GM20000 (cell line): ENCODE measurements around the gene SLC9C2.
"Not testable (repeated sequence)": the region's sequence is repeated elsewhere in the genome, so short reads cannot be mapped to it uniquely, and the experiment has no call there.

Experiments used
- DNase-seq: peaks from one replicate; pipeline ENCODE4 v3.0.0; 2012; ENCODE audit warnings: low spot score
- CTCF ChIP-seq: IDR thresholded peaks from 2 replicates; pipeline ENCODE4 v1.5.1; 2012; ENCODE audit warnings: mild to moderate bottlenecking, control low read depth; ENCODE audit errors: extremely low read depth, missing control alignments

The SLC9C2 gene

GRCh38 chr1:173479649-173480048 is 123.2 kb downstream of the SLC9C2 start:
- DNase-seq, result no peak

DNA sequence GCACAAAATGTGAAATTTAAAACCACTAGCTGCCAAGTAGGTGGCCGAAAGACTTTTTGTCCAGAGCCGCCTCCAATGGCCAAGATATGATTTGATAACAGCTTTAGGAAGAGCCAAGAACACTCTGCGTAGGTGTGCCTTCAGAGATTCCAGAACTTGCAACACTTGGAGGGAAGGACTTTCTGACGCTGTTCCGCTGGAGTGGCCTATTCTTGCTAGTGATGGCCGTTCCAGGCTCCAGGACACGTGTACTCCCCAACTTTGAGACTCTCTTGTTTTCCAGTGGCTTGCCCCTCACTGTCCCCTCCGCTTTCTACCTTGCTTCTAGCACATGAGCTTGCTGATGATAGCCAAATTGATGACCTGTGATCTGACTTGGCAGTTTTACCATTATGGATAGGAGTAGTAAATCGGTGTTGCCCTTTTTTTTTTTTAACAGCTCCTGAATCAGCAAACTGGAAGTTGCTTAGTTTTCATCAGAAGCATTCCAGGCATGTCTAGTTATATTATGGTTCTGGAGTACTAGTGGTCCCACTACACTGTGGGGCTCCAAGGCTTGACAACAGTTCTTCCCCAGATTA is 124.7 kb downstream of the SLC9C2 start:
- peak; percentile 8 for DNase-seq
- no peak for TF ChIP-seq CTCF

More at GRCh38 chr1:173479649-173480048, 123.2 kb downstream of the SLC9C2 start:
- TF ChIP-seq CTCF, result no peak

DNA sequence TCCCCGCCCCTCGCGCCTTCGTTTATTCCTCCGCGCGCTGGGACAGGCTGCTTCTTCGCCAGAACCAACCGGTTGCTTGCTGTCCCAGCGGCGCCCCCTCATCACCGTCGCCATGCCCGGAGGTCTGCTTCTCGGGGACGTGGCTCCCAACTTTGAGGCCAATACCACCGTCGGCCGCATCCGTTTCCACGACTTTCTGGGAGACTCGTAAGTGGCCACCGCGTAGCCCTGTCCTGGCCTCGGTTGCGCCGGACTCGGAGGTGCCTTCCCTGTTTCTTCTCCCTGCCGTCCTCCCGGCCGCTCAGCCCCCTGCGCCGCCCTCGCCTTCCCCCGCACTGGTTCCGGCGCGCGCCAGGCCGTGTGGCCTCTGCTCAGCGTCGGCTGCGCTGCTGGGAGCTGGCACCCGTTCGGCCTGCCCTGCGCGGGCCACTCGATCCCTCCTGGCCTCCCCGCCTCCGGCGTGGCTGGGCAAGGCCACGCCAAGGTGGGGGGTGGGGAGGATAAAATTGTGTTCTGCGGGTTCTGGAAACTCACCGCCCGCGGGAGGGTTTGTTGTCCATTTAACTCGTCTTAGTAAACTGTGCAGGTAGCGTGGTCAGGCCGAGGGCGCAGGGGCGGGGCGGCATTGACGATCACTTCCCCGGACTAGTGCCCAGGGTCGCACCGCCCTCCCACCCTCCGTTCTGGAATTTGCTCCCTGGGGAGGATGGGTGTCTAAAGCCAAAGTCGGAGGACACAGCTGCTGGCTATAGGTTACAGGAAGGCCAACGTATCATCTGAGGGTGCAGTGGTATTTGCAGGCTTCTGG is 125.4 kb downstream of the SLC9C2 start, which contains the start of gene PRDX6:
Gene PRDX6, plus strand, starts transcription at position 50 of the 808 bp plus-strand sequence. Its CDS starts 63 bp downstream, at position 113.
- peak; percentile 17 for DNase-seq
- TF ChIP-seq CTCF, result no peak

DNA sequence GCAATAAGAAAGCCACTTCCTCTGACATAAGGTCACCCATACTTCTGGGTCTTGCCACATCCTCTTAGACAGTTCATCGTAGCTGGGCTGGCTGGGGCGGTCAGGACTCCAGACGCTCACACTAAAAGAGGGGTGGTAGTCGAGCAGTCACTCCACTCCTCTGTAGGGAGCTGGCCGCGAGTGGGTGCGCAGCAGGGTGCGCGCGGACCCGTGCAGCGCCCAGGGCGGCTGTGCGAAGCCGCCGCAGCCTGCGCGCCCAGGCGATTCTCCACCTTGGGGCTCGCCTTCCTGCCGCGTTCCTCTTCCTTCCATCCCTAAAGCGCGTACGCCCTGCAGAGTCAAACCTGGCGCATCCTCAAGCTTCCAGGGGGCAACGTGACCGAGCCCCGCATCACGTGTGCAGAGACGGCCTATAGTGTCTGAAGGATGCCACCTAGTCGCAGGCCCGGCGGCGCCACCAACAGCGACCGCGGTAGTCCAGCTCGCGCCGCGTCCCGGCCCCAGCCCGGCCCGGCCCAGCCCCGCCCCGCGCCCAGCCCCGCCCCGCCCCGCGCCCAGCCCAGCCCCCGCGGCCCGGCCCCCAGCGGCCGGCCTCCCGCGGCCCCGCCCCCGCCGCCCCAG is 126.1 kb downstream of the SLC9C2 start:
- TF ChIP-seq CTCF, result no peak
- peak; percentile 98 for DNase-seq

DNA sequence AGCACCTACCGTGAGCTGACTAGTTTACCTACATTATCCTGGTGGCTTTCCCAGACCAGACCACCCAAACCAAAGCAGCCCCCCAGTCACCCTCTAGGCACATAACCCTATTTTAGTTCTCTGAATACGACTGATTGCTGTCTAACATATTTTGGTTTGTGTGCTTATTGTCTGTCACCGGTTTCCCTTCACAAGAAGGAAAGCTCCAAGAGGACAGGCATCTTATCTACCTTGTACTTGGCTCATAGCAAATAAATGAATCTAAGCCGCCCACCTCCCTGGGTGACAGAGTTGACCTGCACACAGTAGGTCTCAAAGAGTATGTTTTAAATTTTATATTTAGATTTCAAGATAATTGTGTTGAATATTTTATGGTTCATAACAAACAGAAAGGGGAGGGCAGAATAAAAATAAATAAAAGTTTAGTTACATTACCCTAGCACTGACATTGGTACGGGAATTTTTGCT is 126.6 kb downstream of the SLC9C2 start:
- DNase-seq, result no peak
- TF ChIP-seq CTCF, result no peak

DNA sequence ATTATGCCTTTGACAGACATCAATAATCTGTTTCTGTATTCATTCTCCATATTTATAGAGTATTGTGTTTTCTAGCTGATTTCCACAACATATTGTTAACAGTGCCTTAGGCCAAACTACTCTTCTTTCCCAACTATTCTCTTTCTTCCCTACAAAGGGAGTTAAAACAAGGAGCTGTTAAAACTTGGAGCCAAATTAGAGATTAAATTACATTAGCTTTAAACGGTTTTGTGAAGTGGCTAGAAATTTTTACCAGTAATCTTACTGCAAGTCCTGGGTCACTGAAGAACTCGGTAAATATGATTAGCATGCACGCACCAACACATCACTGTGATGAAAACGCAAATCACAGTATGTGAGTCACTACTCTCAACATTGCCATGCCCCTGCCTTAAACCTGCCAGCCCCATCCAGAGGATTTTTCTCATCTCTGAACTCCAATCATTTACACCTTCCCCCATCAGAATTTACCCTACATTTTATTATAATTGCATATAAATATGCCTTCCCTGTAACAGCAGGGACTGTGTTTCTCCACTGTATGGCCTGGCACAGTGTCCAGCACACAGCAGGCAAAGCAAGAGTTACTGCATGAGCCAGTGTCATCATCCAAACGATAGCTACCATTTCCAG is 127.2 kb downstream of the SLC9C2 start:
- no peak for DNase-seq

DNA sequence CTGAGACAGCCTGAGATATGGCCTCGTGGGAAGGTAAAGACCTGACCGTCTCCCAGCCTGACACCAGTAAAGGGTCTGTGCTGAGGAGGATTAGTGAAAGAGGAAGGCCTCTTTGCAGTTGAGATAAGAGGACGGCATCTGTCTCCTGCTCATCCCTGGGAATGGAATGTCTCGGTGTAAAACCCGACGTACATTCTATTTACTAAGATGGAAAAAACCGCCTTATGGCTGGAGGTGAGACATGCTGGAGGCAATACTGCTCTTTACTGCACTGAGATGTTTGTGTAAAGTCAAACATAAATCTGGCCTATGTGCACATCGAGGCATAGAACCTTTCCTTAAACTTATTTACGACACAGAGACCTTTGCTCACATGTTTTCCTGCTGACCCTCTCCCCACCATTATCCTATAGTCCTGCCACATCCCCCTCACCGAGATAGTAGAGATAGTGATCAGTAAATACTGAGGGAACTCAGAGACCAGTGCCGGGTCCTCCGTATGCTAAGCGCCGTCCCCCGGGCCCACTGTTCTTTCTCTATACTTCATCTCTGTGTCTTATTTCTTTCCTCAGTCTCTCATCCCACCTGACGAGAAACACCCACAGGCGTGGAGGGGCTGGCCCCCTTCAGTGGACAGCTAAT is 128.0 kb downstream of the SLC9C2 start:
- not testable (repeated sequence) for DNase-seq

More for the DNA sequence above, 127.2 kb downstream of the SLC9C2 start:
- TF ChIP-seq CTCF, result no peak
